Retinal pigment epithelial cell (primary cell): ENCODE data around the gene CDK2AP2.

Experiments
- DNase-seq: peaks from one replicate; pipeline ENCODE4 v3.0.0-alpha.2; 2010; ENCODE audit warnings: low read depth
- H3K4me3 ChIP-seq: 2 replicates; pipeline ENCODE4 v1.5.1; 2011; ENCODE audit warnings: mild to moderate bottlenecking, low read length, control low read depth, moderate library complexity
- TF ChIP-seq, protein P1 (sequence below): conservative IDR thresholded peaks from 2 replicates; pipeline ENCODE4 v1.5.1; 2011; ENCODE audit warnings: low read depth, low read length, control low read depth, inconsistent platforms

The CDK2AP2 gene

GRCh38 chr11:67457453-67457852 is 50.5 kb downstream of the CDK2AP2 start:
- TF ChIP-seq, protein P1, sequence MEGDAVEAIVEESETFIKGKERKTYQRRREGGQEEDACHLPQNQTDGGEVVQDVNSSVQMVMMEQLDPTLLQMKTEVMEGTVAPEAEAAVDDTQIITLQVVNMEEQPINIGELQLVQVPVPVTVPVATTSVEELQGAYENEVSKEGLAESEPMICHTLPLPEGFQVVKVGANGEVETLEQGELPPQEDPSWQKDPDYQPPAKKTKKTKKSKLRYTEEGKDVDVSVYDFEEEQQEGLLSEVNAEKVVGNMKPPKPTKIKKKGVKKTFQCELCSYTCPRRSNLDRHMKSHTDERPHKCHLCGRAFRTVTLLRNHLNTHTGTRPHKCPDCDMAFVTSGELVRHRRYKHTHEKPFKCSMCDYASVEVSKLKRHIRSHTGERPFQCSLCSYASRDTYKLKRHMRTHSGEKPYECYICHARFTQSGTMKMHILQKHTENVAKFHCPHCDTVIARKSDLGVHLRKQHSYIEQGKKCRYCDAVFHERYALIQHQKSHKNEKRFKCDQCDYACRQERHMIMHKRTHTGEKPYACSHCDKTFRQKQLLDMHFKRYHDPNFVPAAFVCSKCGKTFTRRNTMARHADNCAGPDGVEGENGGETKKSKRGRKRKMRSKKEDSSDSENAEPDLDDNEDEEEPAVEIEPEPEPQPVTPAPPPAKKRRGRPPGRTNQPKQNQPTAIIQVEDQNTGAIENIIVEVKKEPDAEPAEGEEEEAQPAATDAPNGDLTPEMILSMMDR, result no peak
- no peak for DNase-seq
- no peak overlapping the region for H3K4me3 ChIP-seq
